Measurements from ENCODE around the gene USP21.
"Not testable (repeated sequence)": the region's sequence is repeated elsewhere in the genome, so short reads cannot be mapped to it uniquely, and the experiment has no call there.

The USP21 gene, protein sequence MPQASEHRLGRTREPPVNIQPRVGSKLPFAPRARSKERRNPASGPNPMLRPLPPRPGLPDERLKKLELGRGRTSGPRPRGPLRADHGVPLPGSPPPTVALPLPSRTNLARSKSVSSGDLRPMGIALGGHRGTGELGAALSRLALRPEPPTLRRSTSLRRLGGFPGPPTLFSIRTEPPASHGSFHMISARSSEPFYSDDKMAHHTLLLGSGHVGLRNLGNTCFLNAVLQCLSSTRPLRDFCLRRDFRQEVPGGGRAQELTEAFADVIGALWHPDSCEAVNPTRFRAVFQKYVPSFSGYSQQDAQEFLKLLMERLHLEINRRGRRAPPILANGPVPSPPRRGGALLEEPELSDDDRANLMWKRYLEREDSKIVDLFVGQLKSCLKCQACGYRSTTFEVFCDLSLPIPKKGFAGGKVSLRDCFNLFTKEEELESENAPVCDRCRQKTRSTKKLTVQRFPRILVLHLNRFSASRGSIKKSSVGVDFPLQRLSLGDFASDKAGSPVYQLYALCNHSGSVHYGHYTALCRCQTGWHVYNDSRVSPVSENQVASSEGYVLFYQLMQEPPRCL

DNA sequence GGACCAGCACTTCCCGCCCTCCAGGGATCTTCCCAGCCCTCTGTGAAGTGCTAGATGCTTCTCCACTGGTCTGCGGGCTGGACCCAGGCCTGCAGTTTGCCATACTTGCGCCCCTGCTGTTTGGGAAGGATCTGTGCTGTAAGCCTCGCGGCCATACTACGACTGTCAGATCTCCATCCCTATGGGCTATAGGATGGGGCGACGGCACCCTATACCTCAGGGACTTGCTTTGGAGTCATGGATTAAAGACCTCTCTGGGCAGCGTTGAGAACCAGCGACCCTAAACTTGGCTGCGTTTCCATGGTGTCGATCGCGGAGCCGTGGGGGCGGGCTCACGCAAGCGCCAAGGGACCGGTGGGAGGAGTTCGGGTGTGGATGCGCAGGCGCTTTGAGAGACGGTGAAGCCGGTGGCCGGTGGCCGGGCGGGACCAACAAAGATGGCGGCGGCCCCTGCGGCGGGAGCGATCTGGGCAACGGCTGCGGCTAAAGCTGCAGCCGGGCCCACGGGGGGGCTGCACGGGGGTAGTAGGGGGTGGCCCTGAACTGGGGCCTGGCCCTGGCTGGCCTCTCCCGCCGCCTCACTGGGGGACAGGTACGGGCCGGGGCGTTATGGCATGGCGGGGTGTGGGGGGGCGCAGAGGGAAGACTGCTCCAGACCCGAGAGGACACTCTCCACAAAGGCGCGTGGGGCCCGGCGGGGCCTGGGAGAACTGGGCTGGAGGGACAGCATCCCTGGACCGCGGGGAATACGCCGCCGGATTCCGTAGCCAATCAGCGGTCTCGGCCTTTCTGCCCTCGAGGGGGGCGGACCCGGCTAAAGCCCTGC is at the start of gene USP21:
Gene USP21, plus strand, starts transcription at position 414 of the 826 bp plus-strand sequence. CDS start 1,141 bp downstream, outside the sequence.
- DNase-seq (ENCODE audit: low read depth, low spot score) = peak; percentile 88

DNA sequence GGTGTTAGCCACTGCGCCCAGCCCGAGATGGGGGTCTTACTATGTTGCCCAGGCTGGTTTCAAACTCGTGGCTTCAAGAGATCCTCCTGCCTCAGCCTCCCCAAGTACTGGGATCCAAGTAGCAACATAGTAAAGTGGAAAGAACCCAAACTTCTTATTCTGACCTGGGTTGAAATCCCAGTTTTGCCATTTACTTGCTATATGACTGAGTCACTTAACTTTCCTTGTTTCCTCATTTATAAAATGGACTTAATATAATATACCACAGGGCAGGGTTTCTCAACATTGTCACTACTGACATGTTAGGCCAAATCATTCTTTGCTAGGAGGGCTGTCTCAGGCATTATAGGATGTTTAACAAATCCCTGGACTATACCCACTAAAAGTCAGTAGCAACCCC is 48.2 kb upstream of the USP21 start:
- no peak for DNase-seq (ENCODE audit: low read depth, low spot score)

DNA sequence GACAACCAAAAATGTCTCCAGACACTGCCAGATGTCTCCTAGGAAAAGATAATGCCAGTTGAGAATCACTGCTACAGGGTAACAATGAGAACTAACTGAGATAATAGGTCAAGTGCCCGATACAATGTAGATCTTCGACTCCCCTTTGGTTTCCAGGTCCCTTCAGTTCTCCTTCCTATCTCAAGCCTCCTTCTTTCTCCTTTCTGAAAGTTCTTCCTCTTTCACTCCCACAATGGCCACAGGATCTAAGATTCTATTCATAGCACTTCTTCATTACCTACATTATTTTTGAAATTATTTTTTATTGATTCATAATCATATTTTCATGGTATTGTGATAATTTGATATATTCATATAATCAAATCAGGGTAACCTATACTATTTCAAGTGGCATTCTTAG is 47.8 kb upstream of the USP21 start:
- DNase-seq (ENCODE audit: low read depth, low spot score) = no peak

DNA sequence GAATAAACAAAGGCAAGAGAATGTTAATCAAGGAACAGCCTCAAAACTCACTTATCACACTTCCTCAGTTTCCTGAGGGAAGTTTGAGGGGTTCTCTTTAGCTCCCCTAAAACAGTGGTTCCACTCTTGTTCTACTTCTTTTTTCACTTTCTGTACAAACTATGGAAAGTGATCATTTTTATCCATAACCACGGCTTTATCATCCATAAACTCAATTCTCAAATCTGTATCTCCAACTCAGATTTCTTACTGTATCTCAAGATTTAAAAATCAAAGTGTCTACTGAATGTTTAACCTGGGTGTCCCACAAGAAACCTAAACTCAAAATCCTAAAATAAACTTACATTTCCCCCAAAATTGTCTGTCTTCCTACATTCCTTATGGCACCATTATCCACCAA is 45.4 kb upstream of the USP21 start:
- DNase-seq (ENCODE audit: low read depth, low spot score) = no peak

DNA sequence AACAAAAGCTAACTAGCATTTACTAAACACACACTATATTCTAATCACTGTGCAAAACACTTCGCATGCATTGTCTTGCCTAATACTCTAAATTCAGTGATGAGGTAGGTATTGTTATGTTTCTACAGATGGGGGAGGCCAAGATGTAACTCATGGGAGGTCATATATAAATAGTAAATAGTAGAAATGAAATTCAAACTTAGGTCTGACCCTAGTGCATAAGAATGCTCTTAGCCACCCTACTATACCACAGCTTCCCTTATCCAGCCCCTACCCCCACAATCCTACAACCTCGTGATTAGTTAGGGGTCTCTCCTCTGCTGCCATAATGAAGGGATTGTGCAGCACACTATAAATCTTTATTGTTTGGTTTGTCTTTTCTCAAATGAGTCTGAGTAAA is 44.7 kb upstream of the USP21 start:
- no peak for DNase-seq (ENCODE audit: low read depth, low spot score)

DNA sequence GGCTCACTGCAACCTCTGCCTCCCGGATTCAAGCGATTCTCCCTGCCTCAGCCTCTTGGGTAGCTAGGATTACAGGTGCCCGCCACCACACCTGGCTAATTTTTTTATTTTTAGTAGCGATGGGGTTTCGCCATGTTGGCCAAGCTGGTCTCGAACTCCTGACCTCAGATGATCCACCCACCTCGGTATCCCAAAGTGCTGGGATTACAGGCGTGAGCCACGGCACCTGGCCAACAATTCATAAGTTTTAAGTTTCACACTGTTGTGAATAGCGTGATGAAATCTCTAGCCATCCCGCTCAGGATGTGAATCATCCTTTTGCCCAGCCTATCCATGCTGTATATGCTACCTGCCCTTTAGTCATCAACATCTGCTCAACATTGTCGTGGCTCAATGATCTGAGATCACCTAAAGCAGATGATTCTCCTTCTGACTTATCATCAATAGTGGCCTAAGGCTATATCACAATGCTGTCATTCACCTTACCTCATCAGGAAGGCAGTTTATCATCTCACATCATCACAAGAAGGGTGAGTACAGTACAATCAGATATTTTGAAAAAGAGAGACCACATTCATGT is 44.1 kb upstream of the USP21 start:
- no peak for DNase-seq (ENCODE audit: low read depth, low spot score)

DNA sequence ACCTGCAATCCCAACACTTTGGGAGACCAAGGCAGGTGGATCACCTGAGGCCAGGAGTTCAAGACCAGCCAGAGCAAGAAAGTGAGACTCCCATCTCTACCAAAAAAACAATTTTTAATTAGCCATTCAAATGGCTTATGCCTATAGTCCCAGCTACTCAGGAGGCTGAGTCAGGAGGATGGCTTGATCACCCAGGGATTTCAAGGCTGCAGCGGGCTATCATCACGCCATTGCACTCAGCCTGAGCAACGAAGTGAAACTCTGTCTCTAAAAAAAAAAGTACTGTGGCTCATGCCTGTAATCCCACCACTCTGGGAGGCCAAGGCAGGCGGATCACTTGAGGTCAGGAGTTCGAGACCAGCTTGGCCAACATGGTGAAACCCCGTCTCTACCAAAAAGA is 43.3 kb upstream of the USP21 start:
- not testable (repeated sequence) for DNase-seq (ENCODE audit: low read depth, low spot score)

DNA sequence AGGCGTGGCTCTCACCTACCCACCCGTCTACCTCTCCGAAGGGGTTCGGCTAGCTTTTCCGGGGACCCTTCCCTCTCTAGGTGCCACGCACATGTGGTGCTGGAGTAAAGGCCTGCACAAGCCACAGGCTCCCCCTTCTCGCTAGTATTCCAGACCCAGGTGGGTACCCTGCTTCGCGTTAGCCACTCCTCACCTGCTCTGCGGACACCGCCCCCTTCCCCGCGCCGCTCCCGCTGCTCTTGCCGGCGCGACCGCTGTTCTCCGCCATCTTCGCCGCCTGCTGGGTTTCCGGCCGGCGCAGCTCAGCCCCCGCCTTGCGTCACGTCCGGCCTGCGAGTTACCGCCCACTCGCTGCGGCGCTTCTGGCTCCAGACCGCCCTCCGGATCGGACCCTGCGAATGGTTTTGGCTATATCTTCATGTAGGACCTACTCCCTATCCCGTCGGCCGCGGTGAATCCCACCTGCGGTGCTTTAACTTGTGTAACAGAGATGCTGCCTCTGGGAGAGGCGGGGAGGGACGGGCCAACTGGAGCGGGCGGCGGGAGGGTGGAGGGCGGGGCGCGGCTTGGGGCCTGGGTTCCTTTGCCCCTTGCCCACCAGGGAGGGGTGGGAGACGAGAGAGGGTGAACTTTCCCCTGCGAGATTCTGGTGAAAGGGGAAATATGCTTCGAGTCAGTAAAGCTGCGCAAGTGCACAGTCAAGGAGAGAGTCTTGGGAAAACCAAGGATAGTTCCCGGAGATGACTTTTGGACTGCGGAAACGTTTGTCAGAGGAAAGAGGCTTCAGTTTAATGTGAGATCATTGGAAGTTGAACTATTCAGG is 41.3 kb upstream of the USP21 start, which contains the start of the genes NIT1 and PFDN2:
Gene NIT1, plus strand, starts transcription at position 347 of the 823 bp plus-strand sequence. Its CDS starts 72 bp downstream, at position 419.
Gene PFDN2, minus strand, starts transcription at position 279 of the 823 bp plus-strand sequence. Its CDS starts 11 bp downstream, at position 268.
- DNase-seq (ENCODE audit: low read depth, low spot score) = peak; percentile 67

DNA sequence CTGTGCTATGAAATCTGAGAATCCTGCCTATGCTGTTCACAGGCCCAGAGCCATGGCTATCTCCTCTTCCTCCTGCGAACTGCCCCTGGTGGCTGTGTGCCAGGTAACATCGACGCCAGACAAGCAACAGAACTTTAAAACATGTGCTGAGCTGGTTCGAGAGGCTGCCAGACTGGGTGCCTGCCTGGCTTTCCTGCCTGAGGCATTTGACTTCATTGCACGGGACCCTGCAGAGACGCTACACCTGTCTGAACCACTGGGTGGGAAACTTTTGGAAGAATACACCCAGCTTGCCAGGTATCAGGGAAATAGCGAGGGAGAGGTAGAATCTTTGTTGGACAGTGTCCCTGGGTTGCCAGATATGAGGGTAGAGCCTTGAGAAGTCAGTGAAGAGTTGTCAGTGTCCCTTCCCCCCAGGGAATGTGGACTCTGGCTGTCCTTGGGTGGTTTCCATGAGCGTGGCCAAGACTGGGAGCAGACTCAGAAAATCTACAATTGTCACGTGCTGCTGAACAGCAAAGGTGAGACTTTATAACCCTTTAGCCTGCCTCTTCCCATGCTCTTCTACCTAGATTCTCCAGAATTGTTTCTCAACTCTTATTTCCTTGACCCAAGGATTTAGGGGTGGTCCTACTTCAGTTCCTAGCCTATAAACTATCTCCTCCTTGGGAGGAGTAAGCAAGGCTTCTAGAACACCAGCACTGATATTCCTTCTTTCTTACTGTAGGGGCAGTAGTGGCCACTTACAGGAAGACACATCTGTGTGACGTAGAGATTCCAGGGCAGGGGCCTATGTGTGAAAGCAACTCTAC is 40.0 kb upstream of the USP21 start:
- DNase-seq (ENCODE audit: low read depth, low spot score) = peak; percentile 42

DNA sequence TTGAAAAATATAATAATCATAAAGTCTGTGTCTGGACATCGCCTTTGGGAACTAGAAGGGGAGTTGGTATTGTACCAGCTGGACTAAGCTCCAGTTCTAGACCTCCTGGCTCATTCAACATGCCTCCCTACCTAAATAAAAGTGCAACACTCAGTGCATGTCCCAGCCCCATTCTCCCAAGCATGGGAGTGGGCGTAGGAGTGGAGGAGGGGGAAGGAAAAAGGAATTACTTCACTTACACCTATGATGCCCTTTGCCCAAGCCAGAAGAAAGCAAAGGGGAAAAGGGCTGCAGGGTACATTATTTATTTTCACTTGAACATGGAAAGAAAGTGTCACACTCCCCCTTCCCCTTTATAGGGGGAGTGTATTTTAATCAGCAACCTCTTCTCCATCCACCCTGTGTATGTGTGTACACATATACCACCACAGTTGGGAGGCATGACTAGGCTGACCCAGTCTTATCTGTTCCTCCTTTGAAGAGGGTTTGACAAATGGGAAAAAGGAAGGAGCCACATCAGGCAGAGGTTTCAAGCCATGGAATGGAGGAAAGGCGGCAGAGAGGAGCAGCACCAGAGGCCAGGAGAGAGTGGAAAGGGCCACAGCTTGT is 38.2 kb upstream of the USP21 start:
- no peak for DNase-seq (ENCODE audit: low read depth, low spot score)

DNA sequence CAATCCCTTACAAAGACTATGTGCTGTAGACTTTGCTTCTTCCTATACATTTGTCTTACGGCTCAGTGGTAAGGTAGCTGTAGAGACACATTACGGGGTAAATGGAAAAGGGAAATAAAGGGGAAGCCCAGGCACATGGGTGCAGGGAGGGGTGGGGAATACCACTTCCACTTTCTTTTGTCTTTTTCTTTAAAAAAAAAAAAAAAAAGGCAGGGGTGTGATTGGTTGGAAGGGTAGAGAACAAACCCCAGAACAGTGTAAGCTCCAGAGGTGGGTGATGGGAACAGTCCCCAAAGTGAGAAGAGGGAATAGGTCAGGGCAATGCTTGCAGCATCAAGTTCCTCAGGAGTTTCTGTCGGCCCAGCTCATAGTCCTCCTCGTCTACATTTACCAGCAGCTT is 37.5 kb upstream of the USP21 start:
- DNase-seq (ENCODE audit: low read depth, low spot score) = no peak

DNA sequence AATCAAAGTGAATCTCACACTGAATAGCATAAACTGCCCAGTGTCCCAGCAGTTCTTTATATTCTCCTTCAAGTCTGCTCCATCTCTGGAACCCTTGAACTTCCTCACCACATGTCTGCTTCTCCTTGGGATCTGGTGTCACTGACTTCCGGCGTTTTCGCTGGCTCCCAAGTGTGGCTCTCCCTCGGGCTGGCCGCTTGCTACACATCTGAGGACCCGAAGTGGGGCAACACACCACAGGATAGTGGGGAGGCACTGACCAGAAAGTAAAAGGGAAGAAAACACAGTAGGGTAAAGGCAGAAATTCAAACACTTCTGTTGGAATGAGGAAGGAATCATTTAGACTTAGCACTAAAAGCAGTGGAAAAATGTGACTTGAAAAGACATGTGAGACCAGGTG is 36.3 kb upstream of the USP21 start:
- DNase-seq (ENCODE audit: low read depth, low spot score) = no peak

DNA sequence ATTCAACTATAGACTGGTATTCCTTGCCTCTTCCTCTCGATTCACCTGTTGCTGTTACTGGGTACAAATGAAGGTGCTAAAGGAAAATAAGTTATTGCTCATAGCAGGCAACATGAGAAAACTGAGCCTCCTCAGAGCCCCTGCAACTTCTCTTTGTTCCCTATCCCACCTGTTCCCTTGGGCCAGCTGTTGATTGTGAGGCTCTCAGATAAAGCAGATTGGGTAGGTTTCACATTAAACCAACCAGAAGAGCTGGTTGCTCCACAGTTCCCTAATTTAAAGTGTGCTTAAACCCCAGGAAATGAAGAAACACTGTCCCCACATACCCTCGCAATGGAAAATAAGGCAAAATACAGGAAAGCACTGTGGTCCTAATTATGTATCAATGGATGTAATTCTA is 31.7 kb upstream of the USP21 start:
- DNase-seq (ENCODE audit: low read depth, low spot score) = no peak

DNA sequence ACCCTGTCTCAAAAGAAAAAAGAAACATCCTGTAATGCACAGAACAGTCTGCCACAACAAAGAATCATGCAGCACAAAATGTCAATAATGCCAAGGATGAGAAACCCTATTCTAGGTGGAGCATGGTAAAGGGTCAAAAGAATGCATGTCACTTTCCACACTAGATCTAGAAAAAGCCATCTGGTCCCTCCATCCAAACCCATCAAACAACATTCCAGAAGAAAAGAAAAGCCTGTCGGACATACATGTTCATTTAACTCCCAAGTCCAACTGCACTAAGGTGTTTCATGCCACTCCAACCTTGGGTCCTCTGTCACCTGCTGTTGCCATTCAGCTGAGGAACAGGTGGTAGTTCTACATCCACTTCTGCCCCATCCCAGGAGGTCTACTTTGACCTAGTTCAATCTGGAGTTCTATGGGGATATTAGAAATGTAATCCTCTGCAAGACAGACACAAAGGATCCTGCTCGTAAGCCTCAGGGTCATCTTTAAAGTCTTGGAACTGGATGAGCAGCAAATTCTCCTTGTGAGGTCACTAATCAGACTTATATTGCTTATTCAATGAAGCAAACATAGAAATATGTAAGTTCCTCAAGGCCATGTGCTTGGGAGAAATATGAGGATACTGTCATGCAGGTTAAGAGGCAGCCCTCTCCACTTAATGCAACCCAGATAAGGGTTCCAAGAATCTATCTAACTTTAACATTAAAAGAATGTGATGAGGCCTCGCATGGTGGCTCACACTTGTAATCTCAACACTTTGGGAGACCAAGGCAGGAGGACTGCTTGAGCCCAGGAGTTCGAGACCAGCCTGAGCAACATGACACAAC is 30.5 kb upstream of the USP21 start:
- DNase-seq (ENCODE audit: low read depth, low spot score) = no peak

DNA sequence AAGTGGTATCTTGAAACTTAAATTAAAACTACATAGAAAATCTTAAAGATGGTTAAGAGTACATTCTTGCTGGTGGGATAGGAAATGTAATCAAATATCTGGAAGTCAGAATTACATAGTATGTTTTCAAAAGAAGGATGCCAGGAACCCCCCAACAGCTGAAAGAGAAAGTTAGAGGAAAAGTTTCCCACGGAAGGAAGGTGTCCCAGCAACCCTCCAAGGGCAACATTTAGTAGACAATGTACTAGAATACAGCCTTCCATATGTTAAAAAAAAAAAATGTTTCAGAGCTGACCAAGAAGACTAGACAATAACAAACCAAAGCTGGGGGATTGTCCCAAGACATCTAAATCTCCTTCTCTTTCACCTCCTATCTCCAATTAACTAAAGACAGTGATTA is 29.0 kb upstream of the USP21 start:
- DNase-seq (ENCODE audit: low read depth, low spot score) = no peak

DNA sequence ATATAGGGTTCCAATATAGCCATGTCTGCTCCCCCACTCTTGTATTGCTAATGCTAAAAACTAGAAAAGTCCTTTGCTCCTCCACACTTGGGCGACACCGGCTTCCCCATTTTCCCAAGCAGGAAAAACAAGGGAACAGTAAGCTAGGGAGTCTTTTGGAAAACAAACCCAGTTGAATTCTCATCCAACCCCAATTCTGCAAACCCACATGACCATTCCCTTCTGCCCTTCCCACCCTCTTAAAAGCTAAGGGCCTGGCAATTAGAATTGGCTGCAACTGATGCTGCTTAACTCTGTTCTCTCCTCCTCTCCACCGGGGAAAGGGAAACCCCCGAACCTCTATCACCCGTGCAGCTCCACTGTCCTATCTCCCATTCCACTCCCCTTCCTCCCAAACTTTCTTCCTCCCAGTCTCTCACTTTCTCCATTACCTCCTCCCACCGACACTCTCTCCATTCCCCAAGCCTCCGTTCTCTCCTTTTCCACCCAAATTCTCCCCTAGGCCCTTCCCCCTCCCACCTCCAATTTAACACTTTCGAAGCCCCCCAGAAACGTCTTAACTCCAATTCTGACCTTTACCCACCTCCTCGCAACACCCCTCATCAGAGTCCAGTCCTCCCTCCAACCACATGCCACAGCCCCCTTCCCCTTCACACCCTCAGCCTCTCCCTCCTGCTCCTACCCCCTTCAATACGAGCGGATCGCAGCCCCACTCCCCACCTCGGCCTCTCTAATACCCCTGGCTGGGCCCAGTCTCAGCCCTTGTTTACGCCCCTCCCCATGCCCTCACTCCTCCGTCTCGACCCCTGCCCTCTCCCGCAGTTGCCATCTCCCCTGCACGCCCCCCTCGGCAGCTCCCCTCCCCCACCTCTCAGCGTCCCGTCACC is 27.5 kb upstream of the USP21 start:
- DNase-seq (ENCODE audit: low read depth, low spot score) = no peak

DNA sequence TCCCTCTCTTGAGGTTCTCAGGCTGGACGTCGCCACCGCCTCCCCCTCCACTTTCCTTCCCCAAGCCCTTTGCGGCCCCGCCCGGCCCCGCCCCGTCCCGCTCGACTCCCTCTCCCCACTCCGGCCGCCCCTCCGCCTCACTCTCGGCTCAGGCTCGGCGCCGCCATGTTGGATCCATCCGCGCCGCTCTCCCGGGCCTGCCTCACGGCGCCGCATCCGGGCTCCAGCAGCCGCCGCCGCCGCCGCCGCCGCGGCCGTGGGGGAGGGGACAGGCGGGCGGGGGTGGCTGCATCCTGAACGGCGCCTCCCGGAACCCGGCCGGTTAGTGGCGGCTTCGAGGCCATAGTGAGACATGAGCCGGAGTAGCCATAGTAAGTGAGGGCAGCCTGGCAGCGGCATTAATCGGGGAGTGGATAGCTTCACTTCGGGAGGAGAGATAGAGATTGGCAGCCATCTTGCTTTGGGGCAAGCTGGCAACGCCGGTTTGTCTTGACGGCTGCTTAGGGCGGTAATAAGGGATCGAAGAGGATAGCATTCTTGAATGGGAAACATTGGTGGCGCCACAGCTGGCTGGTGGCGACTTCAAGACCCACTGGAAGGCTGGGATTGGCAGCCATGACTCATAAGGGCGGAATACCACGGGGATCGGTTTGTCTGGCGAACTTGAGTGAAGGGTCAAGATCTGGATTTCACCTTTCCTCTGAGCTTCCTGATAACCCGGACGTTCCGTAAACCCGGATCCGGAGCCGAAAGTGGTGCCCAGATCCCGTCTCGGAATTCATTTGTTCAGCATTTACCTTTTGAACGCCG is 26.7 kb upstream of the USP21 start, which contains the start of gene DEDD:
Gene DEDD, minus strand, starts transcription at position 258 of the 810 bp plus-strand sequence. CDS start 8,205 bp downstream, outside the sequence.
- peak; percentile 82 for DNase-seq (ENCODE audit: low read depth, low spot score)

Data from activated CD4-positive, CD25-positive, alpha-beta regulatory T cell treated with anti-CD3 and anti-CD28 coated beads, Interleukin-2, amount 50 U/mL, for 16 hours (primary cell).